HG03108 (cell line): Measurements from ENCODE around the gene GARRE1.
A peak's percentile ranks its signal among the peaks of the same experiment; 100 is the strongest.
"Not testable (repeated sequence)": the region's sequence is repeated elsewhere in the genome, so short reads cannot be mapped to it uniquely, and the experiment has no call there.

Source experiments
- ATAC-seq: cut with Tn5 transposase; IDR thresholded peaks from one replicate; pipeline ENCODE4 v1.9.1; 2021; ENCODE audit warnings: moderate library complexity; ENCODE audit not compliant: unreplicated experiment

Gene GARRE1, protein sequence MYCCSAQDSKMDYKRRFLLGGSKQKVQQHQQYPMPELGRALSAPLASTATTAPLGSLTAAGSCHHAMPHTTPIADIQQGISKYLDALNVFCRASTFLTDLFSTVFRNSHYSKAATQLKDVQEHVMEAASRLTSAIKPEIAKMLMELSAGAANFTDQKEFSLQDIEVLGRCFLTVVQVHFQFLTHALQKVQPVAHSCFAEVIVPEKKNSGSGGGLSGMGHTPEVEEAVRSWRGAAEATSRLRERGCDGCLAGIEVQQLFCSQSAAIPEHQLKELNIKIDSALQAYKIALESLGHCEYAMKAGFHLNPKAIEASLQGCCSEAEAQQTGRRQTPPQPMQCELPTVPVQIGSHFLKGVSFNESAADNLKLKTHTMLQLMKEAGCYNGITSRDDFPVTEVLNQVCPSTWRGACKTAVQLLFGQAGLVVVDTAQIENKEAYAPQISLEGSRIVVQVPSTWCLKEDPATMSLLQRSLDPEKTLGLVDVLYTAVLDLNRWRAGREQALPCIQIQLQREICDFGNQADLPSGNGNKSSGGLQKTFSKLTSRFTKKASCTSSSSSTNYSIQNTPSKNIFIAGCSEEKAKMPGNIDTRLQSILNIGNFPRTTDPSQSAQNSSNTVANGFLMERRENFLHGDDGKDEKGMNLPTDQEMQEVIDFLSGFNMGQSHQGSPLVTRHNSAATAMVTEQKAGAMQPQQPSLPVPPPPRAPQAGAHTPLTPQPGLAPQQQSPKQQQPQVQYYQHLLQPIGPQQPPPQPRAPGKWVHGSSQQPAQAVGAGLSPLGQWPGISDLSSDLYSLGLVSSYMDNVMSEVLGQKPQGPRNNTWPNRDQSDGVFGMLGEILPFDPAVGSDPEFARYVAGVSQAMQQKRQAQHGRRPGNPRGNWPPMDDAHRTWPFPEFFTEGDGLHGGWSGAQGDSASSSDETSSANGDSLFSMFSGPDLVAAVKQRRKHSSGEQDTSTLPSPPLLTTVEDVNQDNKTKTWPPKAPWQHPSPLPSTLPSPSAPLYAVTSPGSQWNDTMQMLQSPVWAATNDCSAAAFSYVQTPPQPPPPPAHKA (N-terminal part only)

GRCh38 chr19:34254046-34254697, at the start of gene GARRE1:
Gene GARRE1, plus strand, starts transcription at chr19:34254554. Its CDS starts 45,920 bp downstream, at chr19:34300474.
- peak; percentile 91 for ATAC-seq

GRCh38 chr19:34205324-34205723, 49.0 kb upstream of the GARRE1 start:
- ATAC-seq: not testable (repeated sequence)

- ATAC-seq: no peak
Measured at GRCh38 chr19:34208291-34208884, 46.0 kb upstream of the GARRE1 start.

DNA sequence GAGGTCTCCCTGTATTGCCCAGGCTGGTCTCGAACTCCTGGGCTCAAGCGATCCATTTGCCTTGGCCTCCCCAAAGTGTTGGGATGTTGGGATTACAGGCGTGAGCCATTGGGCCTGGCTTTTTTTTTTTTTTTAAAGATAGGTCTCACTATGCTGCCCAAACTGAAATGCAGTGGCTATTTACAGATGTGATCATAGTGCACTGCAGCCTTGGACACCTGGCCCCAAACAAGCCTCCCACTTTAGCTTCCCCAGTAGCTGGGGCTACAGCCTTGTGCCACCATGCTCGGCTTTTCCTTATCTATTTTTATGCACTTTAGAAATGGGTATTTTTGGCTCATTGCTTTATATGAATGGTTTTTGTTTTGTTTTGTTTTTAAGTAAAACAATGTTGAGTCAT, 44.6 kb upstream of the GARRE1 start:
- no peak for ATAC-seq

DNA sequence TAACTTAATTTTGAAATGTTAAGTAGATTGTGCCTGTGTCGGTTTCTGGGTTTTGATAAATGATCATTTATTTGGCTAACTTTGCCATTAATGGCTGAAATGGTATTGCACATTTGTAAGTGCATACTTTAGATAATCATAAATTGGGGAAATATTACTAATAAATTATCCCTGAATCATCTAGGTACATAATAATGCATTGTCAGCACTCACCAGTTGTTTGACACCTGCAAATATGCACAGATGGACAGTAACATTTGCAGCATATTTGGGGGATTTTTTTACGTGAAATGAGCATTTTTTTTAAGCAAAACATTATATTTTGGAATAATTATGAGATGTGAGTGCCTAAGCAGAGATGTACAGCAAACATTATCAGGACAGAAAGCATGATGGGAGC, 41.1 kb upstream of the GARRE1 start:
- no peak for ATAC-seq

DNA sequence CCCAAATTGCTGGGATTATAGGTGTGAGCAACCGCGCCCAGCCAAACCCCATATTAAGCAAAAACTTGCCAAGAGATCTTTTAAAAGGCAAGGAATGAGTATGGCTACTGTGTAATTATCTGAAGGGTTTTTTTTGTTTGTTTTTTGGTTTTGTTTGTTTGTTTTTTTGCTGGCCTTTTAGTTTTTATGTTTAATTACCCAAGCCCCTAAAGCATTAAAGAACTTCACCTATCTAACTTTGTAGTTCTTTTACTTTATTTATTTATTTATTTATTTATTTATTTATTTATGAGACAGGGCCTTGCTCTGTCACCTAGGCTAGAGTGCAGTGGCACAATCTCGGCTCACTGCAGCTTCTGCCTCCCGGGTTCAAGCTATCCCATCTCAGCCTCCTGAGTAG, 40.3 kb upstream of the GARRE1 start:
- ATAC-seq: no peak

- ATAC-seq: no peak
Measured at GRCh38 chr19:34215006-34215665, 39.2 kb upstream of the GARRE1 start.

DNA sequence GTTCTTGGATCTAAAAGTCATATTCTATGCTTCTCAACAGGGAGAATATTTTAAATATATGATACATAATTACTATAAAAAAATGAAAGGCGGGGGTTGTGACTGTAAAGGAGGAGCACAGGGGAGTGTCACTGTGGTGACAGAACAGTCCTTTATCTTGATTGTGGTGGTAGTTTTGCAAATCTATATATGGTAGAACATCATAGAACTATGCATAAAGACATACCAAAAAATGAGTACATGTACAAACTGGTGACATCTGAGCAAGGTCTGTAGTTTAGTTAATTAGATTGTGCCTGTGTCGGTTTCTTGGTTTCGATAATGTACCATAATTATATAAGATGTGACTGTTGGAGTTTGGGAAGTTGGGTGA, 38.7 kb upstream of the GARRE1 start:
- no peak for ATAC-seq

- ATAC-seq: not testable (repeated sequence)
Measured at GRCh38 chr19:34216745-34217219, 37.6 kb upstream of the GARRE1 start.

DNA sequence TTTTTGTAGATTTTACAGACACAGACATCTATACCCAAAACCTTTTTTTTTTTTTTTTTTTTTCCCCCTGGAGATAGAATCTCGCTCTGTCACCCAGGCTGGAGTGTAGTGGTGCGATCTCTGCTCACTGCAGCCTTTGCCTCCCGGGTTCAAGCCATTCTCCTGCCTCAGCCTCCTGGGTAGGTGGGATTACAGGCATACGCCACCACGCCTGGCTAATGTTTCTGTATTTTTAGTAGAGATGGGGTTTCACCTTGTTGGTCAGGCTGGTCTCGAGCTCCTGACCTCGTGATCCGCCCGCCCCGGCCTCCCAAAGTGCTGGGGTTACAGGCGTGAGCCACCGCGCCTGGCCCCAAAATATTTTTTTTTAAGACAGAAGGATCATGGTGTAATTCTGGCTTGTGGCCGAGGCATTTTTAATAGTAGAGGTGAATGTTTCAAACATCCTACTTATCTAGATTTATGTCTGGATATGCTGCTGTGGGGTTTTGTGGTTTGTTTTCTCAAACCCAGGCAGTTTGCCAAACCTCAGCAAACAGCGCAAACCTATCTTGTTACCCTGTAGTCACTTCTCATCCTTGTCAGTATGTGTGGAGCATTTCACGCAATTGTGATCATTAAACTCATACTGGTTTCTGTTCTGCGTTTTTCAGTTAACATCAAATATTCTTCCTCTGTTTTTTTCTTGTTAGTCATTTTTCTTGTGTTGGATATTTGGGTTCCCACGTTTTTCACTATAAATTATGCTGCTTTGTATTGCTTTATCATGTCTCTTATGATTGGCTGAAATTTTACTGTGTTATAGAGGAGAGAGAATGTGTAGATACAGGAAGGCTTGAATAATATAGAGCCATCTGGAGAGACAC, 36.2 kb upstream of the GARRE1 start:
- ATAC-seq: peak; percentile 62

DNA sequence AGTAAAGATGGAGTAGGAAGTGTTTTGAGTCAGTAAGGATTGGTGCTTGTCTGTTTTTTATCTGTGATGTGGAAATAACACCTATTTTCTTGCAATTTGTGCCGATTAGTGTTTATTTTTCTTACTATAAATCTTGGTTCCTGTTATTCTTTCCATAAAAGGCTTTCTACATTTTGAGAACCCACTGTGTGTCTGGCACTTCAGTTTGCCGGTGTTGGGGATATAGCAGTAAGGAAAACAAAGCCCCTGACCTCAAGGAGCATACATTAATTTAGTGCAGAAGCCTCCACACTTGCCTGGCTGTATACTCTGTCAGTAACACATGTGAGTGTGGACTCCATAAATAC, 35.6 kb upstream of the GARRE1 start:
- no peak for ATAC-seq

- no peak for ATAC-seq
Measured at GRCh38 chr19:34220472-34221063, 33.8 kb upstream of the GARRE1 start.

DNA sequence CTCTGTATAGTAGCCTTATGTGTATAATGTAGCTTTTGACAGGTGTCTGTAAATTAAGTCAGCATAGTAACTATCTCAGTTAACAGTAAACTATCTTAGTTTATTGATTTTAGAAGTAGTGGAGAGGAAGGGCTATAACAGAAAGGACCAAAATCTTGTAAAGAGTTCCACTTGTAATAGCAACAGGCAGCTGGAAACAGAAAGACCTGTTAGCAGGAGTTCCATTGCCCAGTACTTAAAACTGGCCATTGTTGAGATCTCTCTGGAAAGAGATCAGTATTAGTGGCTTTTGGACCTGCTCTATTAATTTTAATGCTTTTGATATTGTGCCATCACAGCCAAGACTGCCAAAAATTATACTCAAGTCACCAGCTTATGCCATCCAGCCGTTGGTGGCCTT, 32.0 kb upstream of the GARRE1 start:
- no peak for ATAC-seq

DNA sequence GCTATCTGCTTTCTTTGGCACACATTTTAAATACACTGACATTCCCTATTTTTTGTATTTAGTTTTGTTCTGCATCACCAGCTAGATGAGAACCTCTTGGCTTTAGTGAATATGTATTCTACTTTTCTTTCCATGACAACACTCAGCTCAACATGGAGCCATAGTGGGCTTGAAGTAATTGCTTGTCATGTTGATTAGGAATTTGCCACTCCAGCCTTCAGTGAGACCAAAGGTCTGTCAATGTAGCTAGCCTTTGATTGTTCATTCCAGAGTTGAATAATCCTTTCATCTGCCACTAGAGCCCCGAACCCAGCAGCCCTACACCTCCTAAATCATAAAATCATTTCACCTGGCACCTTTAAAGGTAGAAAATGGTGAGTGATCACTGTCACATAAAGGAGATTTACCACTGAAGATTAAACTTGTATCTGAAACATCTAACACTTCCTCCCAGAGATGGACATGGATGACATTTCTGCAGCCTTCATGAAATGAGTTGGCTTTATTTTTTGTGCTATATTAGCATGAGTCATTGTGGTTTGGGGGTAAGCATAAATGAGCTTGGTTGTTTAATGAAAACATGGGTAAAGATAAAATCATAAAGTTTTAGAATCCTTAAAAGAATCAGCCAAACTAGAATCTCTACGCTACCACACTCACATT, 29.2 kb upstream of the GARRE1 start:
- ATAC-seq: no peak

DNA sequence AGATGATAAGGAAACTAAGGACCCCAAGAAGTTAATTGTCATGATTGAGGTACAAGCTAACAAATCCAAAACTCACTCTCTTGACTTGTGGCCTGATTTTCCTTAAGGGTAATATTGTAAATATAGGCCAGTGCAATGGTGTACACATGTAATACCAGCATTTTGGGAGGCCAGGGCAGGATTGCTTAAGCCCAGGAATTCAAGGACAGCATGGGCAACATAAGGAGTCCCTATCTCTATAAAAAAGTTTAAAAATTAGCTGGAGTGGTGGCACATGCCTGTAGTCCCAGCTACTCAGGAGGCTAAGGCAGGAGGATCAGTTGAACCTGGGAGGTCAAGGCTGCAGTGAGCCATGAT, 28.7 kb upstream of the GARRE1 start:
- no peak for ATAC-seq

GRCh38 chr19:34226036-34226435, 28.3 kb upstream of the GARRE1 start:
- ATAC-seq: no peak

DNA sequence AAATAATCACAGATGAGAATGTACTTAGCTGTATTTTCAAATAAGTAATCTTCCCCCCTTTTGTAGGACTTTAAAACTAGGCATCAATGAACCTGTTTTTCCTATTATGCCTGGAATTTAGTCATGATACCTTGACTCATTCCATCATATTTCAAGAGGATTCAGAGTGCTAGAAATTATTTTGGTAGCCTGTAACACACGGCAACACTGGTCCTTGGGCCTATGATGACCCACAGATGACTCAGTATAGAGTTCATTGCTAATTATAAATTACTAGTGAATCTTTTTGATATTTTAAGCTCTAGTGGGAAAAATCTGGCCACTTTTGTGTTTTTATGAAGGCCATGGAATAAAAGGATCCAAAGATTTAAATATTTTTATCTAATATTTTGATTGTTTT, 26.0 kb upstream of the GARRE1 start:
- no peak for ATAC-seq

DNA sequence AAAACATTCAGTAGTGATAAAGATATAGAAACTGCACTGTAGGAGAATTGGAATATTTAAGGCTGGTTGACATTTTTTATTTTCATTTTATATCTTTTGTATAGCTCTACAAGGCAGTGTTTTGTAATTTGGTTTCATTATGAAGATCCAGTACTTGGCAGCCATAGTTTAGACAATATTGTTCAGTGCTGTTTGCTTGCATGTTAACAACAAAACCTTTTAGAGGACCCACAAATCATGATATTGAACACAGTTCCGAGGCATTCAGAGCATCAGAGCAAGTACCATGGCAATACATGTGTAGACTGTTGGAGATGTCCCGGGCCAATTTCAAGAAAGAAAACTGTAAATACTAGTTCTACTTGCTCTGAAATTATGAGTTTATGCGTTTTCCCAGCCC, 25.6 kb upstream of the GARRE1 start:
- no peak for ATAC-seq
